ENCODE data around the gene WLS.

WLS gene

GRCh38 chr1:68144856-68145255, 87.5 kb downstream of the WLS start:
- H3K27ac ChIP-seq, result no peak overlapping the region
- TF ChIP-seq, protein P1, sequence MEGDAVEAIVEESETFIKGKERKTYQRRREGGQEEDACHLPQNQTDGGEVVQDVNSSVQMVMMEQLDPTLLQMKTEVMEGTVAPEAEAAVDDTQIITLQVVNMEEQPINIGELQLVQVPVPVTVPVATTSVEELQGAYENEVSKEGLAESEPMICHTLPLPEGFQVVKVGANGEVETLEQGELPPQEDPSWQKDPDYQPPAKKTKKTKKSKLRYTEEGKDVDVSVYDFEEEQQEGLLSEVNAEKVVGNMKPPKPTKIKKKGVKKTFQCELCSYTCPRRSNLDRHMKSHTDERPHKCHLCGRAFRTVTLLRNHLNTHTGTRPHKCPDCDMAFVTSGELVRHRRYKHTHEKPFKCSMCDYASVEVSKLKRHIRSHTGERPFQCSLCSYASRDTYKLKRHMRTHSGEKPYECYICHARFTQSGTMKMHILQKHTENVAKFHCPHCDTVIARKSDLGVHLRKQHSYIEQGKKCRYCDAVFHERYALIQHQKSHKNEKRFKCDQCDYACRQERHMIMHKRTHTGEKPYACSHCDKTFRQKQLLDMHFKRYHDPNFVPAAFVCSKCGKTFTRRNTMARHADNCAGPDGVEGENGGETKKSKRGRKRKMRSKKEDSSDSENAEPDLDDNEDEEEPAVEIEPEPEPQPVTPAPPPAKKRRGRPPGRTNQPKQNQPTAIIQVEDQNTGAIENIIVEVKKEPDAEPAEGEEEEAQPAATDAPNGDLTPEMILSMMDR (IDR thresholded peaks at IDR 0.05), result no peak
- no peak for TF ChIP-seq ZFX (IDR thresholded peaks at IDR 0.05; ENCODE audit: borderline replicate concordance)

DNA sequence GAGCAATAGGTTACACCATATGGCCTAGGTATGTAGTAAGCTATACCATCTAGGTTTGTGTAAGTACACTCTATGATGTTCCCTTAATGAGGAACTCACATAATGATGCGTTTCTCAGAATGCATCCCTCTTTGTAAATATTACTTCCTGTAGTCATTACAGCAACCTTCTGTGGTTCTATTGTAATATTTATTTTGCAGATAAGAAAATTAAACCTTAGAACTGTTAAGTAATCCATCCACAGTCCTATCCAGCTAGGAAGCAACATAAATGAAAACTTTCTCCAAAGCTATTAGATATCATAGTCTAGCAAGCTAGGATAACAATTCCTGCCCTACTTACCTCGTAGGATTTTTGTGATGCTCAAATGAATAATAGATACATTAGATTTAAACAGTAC, 88.7 kb downstream of the WLS start:
- no peak for TF ChIP-seq ZFX (IDR thresholded peaks at IDR 0.05; ENCODE audit: borderline replicate concordance)
- TF ChIP-seq, protein P1 (IDR thresholded peaks at IDR 0.05), result no peak
- no peak overlapping the region for H3K27ac ChIP-seq

- H3K27ac ChIP-seq, result no peak overlapping the region
- TF ChIP-seq, protein P1 (IDR thresholded peaks at IDR 0.05), result no peak
- TF ChIP-seq ZFX (IDR thresholded peaks at IDR 0.05; ENCODE audit: borderline replicate concordance), result no peak
Observed at GRCh38 chr1:68142461-68142860, 89.9 kb downstream of the WLS start.

DNA sequence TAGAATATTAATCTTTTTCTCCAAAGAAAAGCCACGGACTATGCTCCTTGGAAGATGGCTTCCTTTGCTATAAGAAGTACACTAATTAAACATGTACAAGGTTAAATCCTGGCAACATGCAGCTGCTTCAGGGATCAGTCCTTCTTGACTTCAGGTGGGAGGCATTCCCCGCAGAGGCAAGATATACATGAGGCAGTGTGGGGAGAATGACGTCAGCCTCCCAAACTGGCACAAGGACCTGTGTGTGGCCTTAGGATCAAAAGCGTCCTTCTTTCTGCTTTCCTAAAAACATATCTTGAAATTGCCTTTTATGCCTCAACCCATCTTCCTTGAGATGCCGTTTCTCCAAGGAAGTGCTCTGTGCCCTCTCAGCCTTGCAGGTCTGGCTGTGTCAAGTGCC, 90.3 kb downstream of the WLS start:
- TF ChIP-seq ZFX (IDR thresholded peaks at IDR 0.05; ENCODE audit: borderline replicate concordance), result no peak
- TF ChIP-seq, protein P1 (IDR thresholded peaks at IDR 0.05), result no peak
- H3K27ac ChIP-seq, result no peak overlapping the region

DNA sequence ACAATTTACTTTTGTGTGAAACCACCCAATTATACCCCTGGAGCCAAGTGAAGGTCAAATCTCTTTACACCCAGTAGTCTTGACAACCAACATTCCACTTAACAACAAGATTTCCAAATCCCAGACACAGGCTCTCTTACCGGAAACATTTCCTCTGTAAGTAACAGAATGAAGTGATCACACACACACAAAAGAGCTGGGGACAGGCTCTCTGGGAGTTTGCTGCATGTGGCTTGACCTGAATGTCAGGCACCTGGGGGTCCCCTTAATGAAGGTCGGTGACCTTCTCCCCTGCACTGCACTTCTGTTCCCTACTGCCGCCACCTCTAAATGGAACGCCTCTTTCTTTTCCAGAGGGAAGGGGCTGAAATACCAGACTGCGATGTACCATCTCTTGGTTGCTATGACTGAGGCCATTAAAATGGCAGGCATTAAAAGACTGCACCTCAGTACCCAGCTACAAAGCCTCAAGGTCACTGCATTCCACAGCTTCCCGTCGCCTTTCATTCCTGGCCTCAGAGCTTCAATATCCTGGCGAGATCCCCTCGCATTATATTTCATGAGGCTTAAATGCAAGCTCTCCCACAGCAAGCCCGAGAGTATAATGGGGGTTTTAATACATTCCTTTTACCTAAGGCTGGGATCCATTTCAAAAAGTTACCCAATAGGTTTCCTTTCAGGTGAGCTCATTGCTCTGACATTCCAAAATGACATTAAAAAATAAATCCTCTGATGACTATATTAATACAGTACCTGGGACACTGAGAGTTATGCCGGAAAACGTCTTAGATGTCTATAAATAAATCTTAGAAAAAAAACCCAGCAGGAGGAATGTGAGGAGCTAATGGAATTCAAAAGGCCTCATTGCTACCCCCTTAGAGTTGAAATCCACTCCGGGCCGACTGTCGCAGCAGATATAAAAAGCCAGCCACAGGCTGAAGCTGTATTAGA, 91.0 kb downstream of the WLS start:
- no peak overlapping the region for H3K27ac ChIP-seq
- TF ChIP-seq, protein P1 (IDR thresholded peaks at IDR 0.05), result no peak
- no peak for TF ChIP-seq ZFX (IDR thresholded peaks at IDR 0.05; ENCODE audit: borderline replicate concordance)

GRCh38 chr1:68140536-68140935, 91.8 kb downstream of the WLS start:
- TF ChIP-seq, protein P1 (IDR thresholded peaks at IDR 0.05), result no peak
- no peak for TF ChIP-seq ZFX (IDR thresholded peaks at IDR 0.05; ENCODE audit: borderline replicate concordance)
- no peak overlapping the region for H3K27ac ChIP-seq

DNA sequence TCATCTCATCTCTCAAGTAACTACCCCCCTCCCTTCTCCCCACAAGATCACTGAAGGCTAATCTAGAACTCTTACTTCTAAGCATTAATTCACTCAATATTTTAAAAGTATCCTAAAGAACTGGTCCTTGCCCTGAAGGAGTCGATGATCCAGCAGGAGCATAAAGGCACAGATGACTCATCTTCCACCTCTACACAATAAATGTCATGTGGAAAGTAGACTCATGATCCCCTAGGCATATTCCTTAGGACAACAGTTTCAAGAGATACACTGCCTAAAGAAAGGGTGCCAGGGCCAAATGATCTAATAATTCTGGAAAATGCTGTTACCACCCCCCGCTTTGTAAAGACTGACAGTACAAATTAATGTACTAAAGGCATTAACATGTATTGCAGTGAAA, 96.1 kb downstream of the WLS start:
- no peak overlapping the region for H3K27ac ChIP-seq
- no peak for TF ChIP-seq ZFX (IDR thresholded peaks at IDR 0.05; ENCODE audit: borderline replicate concordance)
- TF ChIP-seq, protein P1 (IDR thresholded peaks at IDR 0.05), result no peak

Data from 22Rv1 (cell line).